GM23338 (cell line): ENCODE measurements around the gene SPRY1. TPM values are rescaled to one million over a fixed set of nuclear protein-coding genes. Genes with fewer than 3 reads are reported as not detected.

Experiments
- ATAC-seq: fragments of 200-7000 bp; cut with Tn5 transposase; 3 replicates; pipeline ENCODE4 v1.9.1; 2020
- DNase-seq: peaks from one replicate; pipeline ENCODE4 v3.0.0-alpha.2; 2015; ENCODE audit warnings: low spot score
- H2AFZ ChIP-seq: fragments of 200-600 bp; sonication (generic); 2 replicates; pipeline ENCODE4 v1.8.0; 2016; ENCODE audit warnings: antibody characterized with exemption, mild to moderate bottlenecking, moderate library complexity
- H3F3A ChIP-seq: fragments of 200-600 bp; sonication (generic); replicated peaks from 2 replicates; pipeline ENCODE4 v1.8.0; 2017; ENCODE audit warnings: antibody characterized with exemption, mixed run types, low read depth
- H3K27ac ChIP-seq: fragments of 200-600 bp; sonication (generic); 2 replicates; pipeline ENCODE4 v1.6.1; 2016; ENCODE audit warnings: low read depth
- H3K27me3 ChIP-seq: fragments of 200-600 bp; sonication (generic); 2 replicates; pipeline ENCODE4 v1.8.0; 2016; ENCODE audit warnings: mild to moderate bottlenecking, mixed run types, moderate library complexity; ENCODE audit not compliant: insufficient read depth
- H3K36me3 ChIP-seq: fragments of 200-600 bp; sonication (generic); 2 replicates; pipeline ENCODE4 v1.8.0; 2016; ENCODE audit warnings: mild to moderate bottlenecking; ENCODE audit not compliant: insufficient read depth
- H3K4me1 ChIP-seq: fragments of 200-600 bp; sonication (generic); 2 replicates; pipeline ENCODE4 v1.8.0; 2016; ENCODE audit warnings: mild to moderate bottlenecking, moderate library complexity; ENCODE audit not compliant: insufficient read depth
- H3K4me2 ChIP-seq: fragments of 200-600 bp; sonication (generic); 2 replicates; pipeline ENCODE4 v1.7.1; 2017; ENCODE audit warnings: mixed run types
- H3K4me3 ChIP-seq: fragments of 200-600 bp; sonication (generic); 2 replicates; pipeline ENCODE4 v1.6.1; 2016; ENCODE audit warnings: mixed run types
- H3K79me2 ChIP-seq: fragments of 200-600 bp; sonication (generic); replicated peaks from 2 replicates; pipeline ENCODE4 v1.8.0; 2017; ENCODE audit warnings: mild to moderate bottlenecking; ENCODE audit not compliant: insufficient read depth
- H3K9me2 ChIP-seq: fragments of 200-600 bp; sonication (generic); 2 replicates; pipeline ENCODE4 v1.8.0; 2017; ENCODE audit not compliant: insufficient read depth
- H4K20me1 ChIP-seq: fragments of 200-600 bp; sonication (generic); replicated peaks from 2 replicates; pipeline ENCODE4 v1.8.0; 2017; ENCODE audit warnings: mild to moderate bottlenecking; ENCODE audit not compliant: insufficient read depth
- H3K27ac Mint-ChIP-seq: 2 replicates; pipeline ENCODE4 v1.8.0; 2020; ENCODE audit warnings: inconsistent platforms, mild to moderate bottlenecking, moderate library complexity, mixed read lengths
- H3K27me3 Mint-ChIP-seq: 3 replicates; pipeline ENCODE4 v1.8.0; 2022; ENCODE audit warnings: low read depth, mild to moderate bottlenecking, moderate library complexity, mixed read lengths, inconsistent platforms; ENCODE audit not compliant: insufficient read depth, poor library complexity
- H3K36me3 Mint-ChIP-seq: 3 replicates; pipeline ENCODE4 v1.8.0; 2021; ENCODE audit warnings: low read depth, mild to moderate bottlenecking, inconsistent platforms, moderate library complexity, mixed read lengths
- H3K4me1 Mint-ChIP-seq: 3 replicates; pipeline ENCODE4 v1.8.0; 2020; ENCODE audit warnings: mild to moderate bottlenecking, inconsistent platforms, mixed read lengths
- H3K4me3 Mint-ChIP-seq: 3 replicates; pipeline ENCODE4 v1.8.0; 2021; ENCODE audit warnings: moderate library complexity, mild to moderate bottlenecking, inconsistent platforms, mixed read lengths
- H3K9me3 Mint-ChIP-seq: 3 replicates; pipeline ENCODE4 v1.8.0; 2020; ENCODE audit warnings: moderate library complexity, mild to moderate bottlenecking, inconsistent platforms, mixed read lengths
- CREB1 ChIP-seq: fragments of 250-450 bp; sonication (Bioruptor Pico); IDR thresholded peaks from 2 replicates; pipeline ENCODE4 v1.5.0; 2020; ENCODE audit warnings: low read depth, mild to moderate bottlenecking, moderate library complexity
- EZH2 ChIP-seq: fragments of 200-600 bp; sonication (generic); IDR thresholded peaks from one replicate; pipeline ENCODE4 v1.8.0; 2017; ENCODE audit warnings: antibody characterized with exemption, mild to moderate bottlenecking, low read depth; ENCODE audit not compliant: unreplicated experiment
- EZH2phosphoT487 ChIP-seq: fragments of 200-600 bp; sonication (generic); IDR thresholded peaks from one replicate; pipeline ENCODE4 v1.8.1; 2018; ENCODE audit warnings: antibody characterized with exemption; ENCODE audit not compliant: unreplicated experiment
- JUNB ChIP-seq: IDR thresholded peaks from one replicate; pipeline ENCODE4 v1.6.1; 2016; ENCODE audit warnings: antibody characterized with exemption; ENCODE audit not compliant: unreplicated experiment
- NANOG ChIP-seq: IDR thresholded peaks from 2 replicates; pipeline ENCODE4 v1.6.1; 2016; ENCODE audit warnings: antibody characterized with exemption, borderline replicate concordance
- POLR2AphosphoS5 ChIP-seq: IDR thresholded peaks from 2 replicates; pipeline ENCODE4 v1.6.1; 2016; ENCODE audit warnings: antibody characterized with exemption, low read depth
- STAT1 ChIP-seq: IDR thresholded peaks from one replicate; pipeline ENCODE4 v1.6.1; 2016; ENCODE audit warnings: antibody characterized with exemption; ENCODE audit not compliant: unreplicated experiment
- ZNF114 ChIP-seq: fragments of 250-450 bp; sonication (Bioruptor Pico); IDR thresholded peaks from 2 replicates; pipeline ENCODE4 v1.5.0; 2020; ENCODE audit warnings: mild to moderate bottlenecking, moderate library complexity
- ZNF331 ChIP-seq: fragments of 250-450 bp; sonication (Bioruptor Pico); IDR thresholded peaks from 2 replicates; pipeline ENCODE4 v1.5.0; 2020; ENCODE audit warnings: low read depth, mild to moderate bottlenecking, moderate library complexity
- polyA plus RNA-seq: library from polyadenylated mRNA; unstranded; fragments of >200 nt; fragmentation: Nextera tagmentation; extraction: Ambion mirVana; gene quantifications from 2 replicates; pipeline ENCODE4 v1.2.1, GENCODE V29; 2016
- total RNA-seq: library from RNA; depleted of rRNA; stranded (reverse); fragments of >200 nt; shearing (Covaris generic); gene quantifications from 2 replicates; pipeline ENCODE4 v1.2.3, GENCODE V29; 2014
- TF ChIP-seq, protein P1 (sequence below): IDR thresholded peaks from one replicate; pipeline ENCODE4 v1.6.1; 2018; ENCODE audit warnings: antibody characterized with exemption; ENCODE audit not compliant: unreplicated experiment
- TF ChIP-seq, protein P2 (sequence below), 2 experiments: fragments of 200-600 bp in 1 of 2; sonication (generic) in 1 of 2; conservative IDR thresholded peaks; 2 replicates each; pipeline versions ENCODE4 v1.5.1 to v1.6.1; 2016 to 2017; ENCODE audit warnings: antibody characterized with exemption in 2 of 2, low read depth in 2 of 2, mild to moderate bottlenecking in 2 of 2, moderate library complexity in 1 of 2
- TF ChIP-seq, protein P3 (sequence below): IDR thresholded peaks from 2 replicates; pipeline ENCODE4 v1.6.1; 2016; ENCODE audit warnings: antibody characterized with exemption
- TF ChIP-seq, protein P4 (sequence below): fragments of 250-450 bp; sonication (Bioruptor Pico); IDR thresholded peaks from 2 replicates; pipeline ENCODE4 v1.5.0; 2020; ENCODE audit warnings: mild to moderate bottlenecking, moderate library complexity

The SPRY1 gene
- total and polyA plus RNA-seq, 2 experiments from 2014 or later: 62.8 to 103 TPM

DNA sequence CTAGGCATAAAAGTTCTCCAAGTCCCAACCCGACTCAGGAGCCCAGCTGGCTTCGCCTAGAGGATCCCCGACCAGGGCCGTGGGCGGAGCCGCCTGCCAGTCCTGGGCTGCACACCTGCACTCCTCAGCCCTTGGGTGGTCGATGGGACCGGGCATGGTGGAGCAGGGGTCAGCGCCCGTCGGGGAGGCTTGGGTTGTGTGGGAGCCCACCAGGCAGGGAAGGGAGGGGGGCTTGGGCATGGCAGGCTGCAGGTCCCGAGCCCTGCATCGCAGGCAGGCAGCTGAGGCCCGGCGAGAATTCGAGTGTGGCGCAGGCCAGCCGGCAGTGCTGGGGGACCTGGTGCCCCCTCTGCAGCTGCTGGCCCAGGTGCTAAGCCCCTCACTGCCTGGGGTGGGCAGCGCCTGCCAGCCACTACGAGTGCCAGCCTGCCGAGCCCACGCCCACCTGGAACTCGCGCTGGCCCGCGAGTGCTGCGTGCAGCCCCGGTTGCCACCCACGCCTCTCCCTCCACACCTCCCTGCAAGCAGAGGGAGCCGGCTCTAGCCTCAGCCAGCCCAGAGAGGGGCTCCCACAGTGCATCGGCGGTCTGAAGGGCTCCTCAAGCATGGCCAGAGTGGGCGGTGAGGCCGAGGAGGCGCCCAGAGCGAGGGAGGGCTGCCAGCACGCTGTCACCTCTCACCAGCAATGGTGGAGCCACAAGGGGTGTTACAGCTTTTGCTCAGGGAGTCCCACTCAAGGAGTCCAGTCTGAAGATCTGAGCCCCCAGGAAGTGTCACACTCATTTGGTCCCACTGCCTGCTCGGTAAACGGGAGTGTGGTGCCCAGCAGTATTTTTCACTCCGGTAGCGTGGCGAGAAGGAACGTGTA lies 38.9 kb downstream of the SPRY1 start:
- peaks cover 2% of the 10 kb centered on the region for H3K27me3 Mint-ChIP-seq
- H3K9me3 Mint-ChIP-seq: peaks cover 39% of the 10 kb centered on the region
- no peak for TF ChIP-seq ZNF114
- TF ChIP-seq JUNB: no peak
- no peak for TF ChIP-seq EZH2phosphoT487
- TF ChIP-seq, protein P1, sequence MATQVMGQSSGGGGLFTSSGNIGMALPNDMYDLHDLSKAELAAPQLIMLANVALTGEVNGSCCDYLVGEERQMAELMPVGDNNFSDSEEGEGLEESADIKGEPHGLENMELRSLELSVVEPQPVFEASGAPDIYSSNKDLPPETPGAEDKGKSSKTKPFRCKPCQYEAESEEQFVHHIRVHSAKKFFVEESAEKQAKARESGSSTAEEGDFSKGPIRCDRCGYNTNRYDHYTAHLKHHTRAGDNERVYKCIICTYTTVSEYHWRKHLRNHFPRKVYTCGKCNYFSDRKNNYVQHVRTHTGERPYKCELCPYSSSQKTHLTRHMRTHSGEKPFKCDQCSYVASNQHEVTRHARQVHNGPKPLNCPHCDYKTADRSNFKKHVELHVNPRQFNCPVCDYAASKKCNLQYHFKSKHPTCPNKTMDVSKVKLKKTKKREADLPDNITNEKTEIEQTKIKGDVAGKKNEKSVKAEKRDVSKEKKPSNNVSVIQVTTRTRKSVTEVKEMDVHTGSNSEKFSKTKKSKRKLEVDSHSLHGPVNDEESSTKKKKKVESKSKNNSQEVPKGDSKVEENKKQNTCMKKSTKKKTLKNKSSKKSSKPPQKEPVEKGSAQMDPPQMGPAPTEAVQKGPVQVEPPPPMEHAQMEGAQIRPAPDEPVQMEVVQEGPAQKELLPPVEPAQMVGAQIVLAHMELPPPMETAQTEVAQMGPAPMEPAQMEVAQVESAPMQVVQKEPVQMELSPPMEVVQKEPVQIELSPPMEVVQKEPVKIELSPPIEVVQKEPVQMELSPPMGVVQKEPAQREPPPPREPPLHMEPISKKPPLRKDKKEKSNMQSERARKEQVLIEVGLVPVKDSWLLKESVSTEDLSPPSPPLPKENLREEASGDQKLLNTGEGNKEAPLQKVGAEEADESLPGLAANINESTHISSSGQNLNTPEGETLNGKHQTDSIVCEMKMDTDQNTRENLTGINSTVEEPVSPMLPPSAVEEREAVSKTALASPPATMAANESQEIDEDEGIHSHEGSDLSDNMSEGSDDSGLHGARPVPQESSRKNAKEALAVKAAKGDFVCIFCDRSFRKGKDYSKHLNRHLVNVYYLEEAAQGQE: no peak
- TF ChIP-seq EZH2: no peak
- no peak for TF ChIP-seq STAT1
- no peak for TF ChIP-seq POLR2AphosphoS5
- TF ChIP-seq, protein P2, sequence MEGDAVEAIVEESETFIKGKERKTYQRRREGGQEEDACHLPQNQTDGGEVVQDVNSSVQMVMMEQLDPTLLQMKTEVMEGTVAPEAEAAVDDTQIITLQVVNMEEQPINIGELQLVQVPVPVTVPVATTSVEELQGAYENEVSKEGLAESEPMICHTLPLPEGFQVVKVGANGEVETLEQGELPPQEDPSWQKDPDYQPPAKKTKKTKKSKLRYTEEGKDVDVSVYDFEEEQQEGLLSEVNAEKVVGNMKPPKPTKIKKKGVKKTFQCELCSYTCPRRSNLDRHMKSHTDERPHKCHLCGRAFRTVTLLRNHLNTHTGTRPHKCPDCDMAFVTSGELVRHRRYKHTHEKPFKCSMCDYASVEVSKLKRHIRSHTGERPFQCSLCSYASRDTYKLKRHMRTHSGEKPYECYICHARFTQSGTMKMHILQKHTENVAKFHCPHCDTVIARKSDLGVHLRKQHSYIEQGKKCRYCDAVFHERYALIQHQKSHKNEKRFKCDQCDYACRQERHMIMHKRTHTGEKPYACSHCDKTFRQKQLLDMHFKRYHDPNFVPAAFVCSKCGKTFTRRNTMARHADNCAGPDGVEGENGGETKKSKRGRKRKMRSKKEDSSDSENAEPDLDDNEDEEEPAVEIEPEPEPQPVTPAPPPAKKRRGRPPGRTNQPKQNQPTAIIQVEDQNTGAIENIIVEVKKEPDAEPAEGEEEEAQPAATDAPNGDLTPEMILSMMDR (conservative IDR thresholded peaks at IDR 0.05; ENCODE audit: low read depth in 2 of 2): no peak
- no peak for TF ChIP-seq NANOG
- TF ChIP-seq, protein P3, sequence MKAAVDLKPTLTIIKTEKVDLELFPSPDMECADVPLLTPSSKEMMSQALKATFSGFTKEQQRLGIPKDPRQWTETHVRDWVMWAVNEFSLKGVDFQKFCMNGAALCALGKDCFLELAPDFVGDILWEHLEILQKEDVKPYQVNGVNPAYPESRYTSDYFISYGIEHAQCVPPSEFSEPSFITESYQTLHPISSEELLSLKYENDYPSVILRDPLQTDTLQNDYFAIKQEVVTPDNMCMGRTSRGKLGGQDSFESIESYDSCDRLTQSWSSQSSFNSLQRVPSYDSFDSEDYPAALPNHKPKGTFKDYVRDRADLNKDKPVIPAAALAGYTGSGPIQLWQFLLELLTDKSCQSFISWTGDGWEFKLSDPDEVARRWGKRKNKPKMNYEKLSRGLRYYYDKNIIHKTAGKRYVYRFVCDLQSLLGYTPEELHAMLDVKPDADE: no peak
- TF ChIP-seq, protein P4, sequence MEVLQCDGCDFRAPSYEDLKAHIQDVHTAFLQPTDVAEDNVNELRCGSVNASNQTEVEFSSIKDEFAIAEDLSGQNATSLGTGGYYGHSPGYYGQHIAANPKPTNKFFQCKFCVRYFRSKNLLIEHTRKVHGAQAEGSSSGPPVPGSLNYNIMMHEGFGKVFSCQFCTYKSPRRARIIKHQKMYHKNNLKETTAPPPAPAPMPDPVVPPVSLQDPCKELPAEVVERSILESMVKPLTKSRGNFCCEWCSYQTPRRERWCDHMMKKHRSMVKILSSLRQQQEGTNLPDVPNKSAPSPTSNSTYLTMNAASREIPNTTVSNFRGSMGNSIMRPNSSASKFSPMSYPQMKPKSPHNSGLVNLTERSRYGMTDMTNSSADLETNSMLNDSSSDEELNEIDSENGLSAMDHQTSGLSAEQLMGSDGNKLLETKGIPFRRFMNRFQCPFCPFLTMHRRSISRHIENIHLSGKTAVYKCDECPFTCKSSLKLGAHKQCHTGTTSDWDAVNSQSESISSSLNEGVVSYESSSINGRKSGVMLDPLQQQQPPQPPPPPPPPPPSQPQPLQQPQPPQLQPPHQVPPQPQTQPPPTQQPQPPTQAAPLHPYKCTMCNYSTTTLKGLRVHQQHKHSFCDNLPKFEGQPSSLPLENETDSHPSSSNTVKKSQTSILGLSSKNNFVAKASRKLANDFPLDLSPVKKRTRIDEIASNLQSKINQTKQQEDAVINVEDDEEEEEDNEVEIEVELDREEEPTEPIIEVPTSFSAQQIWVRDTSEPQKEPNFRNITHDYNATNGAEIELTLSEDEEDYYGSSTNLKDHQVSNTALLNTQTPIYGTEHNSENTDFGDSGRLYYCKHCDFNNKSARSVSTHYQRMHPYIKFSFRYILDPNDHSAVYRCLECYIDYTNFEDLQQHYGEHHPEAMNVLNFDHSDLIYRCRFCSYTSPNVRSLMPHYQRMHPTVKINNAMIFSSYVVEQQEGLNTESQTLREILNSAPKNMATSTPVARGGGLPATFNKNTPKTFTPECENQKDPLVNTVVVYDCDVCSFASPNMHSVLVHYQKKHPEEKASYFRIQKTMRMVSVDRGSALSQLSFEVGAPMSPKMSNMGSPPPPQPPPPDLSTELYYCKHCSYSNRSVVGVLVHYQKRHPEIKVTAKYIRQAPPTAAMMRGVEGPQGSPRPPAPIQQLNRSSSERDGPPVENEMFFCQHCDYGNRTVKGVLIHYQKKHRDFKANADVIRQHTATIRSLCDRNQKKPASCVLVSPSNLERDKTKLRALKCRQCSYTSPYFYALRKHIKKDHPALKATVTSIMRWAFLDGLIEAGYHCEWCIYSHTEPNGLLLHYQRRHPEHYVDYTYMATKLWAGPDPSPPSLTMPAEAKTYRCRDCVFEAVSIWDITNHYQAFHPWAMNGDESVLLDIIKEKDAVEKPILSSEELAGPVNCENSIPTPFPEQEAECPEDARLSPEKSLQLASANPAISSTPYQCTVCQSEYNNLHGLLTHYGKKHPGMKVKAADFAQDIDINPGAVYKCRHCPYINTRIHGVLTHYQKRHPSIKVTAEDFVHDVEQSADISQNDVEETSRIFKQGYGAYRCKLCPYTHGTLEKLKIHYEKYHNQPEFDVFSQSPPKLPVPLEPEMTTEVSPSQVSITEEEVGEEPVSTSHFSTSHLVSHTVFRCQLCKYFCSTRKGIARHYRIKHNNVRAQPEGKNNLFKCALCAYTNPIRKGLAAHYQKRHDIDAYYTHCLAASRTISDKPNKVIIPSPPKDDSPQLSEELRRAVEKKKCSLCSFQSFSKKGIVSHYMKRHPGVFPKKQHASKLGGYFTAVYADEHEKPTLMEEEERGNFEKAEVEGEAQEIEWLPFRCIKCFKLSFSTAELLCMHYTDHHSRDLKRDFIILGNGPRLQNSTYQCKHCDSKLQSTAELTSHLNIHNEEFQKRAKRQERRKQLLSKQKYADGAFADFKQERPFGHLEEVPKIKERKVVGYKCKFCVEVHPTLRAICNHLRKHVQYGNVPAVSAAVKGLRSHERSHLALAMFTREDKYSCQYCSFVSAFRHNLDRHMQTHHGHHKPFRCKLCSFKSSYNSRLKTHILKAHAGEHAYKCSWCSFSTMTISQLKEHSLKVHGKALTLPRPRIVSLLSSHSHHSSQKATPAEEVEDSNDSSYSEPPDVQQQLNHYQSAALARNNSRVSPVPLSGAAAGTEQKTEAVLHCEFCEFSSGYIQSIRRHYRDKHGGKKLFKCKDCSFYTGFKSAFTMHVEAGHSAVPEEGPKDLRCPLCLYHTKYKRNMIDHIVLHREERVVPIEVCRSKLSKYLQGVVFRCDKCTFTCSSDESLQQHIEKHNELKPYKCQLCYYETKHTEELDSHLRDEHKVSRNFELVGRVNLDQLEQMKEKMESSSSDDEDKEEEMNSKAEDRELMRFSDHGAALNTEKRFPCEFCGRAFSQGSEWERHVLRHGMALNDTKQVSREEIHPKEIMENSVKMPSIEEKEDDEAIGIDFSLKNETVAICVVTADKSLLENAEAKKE (CRISPR knock-in tag): no peak
- no peak for TF ChIP-seq CREB1 (CRISPR knock-in tag)
- TF ChIP-seq ZNF331: no peak
- H3K36me3 Mint-ChIP-seq: peaks cover 31% of the 10 kb centered on the region
- no peaks in the 10 kb centered on the region for H4K20me1 ChIP-seq
- H3K36me3 ChIP-seq: no peaks in the 10 kb centered on the region
- no peaks in the 10 kb centered on the region for H3K79me2 ChIP-seq
- H3K4me2 ChIP-seq: no peak overlapping the region
- H2AFZ ChIP-seq: no peak overlapping the region
- no peaks in the 10 kb centered on the region for H3K9me2 ChIP-seq
- DNase-seq (no peak), ATAC-seq (no peak)
- H3K27ac Mint-ChIP-seq: no peak overlapping the region
- H3K4me3 ChIP-seq: no peak overlapping the region
- H3K27ac ChIP-seq: no peak overlapping the region
- H3K4me1 ChIP-seq: no peaks in the 10 kb centered on the region
- H3F3A ChIP-seq: no peaks in the 10 kb centered on the region
- H3K4me3 Mint-ChIP-seq: no peak overlapping the region
- H3K27me3 ChIP-seq: no peaks in the 10 kb centered on the region
- peaks cover 3% of the 10 kb centered on the region; the same call in 1 of the 3 replicates for H3K4me1 Mint-ChIP-seq
